Activated naive CD4-positive, alpha-beta T cell treated with Interleukin-2 at 50 U/mL for 16 hours (primary cell): ENCODE results near the gene ZDHHC16.
"Not testable (repeated sequence)": the region's sequence is repeated elsewhere in the genome, so short reads cannot be mapped to it uniquely, and the experiment has no call there.

Experiments used
- DNase-seq: peaks from one replicate; pipeline ENCODE4 v3.0.0-alpha.2; 2020

ZDHHC16 gene

DNA sequence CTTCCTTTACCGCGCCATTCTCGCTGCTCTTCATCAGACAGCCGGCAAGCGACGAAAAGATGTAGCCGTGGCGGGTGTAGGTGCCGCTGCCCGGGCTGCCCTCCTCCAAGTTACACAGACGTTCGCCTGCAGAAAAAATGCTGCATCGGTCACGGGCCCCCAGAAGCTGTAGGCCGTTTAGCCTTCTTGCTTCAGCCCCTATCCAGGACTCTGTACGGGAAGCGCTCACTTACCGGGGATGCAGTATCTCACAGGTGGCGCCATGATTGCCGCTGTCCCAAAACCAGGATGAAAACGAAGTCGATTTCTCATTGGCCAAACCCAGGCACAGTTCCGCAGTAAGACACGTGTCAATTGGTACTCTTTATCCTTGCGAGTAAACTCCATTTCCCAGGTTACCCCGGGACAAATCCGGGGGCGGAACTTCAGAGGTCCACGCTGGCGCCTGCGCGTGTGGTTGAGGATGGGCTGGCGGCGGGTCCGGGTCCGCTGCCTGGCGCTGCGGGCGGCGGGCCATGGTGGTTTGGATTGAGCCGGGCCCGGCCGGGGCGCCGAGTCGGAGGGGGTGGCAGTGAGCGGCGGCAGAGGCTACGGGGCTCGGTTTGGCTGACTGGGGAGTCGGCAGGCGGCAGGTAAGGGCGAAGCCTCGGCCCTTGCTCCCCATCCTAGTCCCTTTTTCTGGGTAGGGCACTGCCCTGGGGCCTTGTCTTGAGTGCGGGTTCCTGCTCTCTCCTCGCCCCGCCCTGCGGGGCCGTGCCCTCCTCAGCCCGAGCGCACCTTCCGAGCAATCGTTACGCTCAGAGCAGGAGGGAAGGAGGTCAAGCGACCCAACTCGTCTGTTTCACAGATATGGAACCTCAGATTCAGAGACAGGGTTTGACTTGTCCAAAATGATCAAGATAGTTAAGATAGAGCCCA is at the start of gene ZDHHC16, which contains the start of gene EXOSC1:
TSS of gene ZDHHC16 (plus strand) at position 454 of the 918 bp plus-strand sequence. CDS start 5,501 bp downstream, outside the sequence.
TSS of gene EXOSC1 (minus strand) at position 285 of the 918 bp plus-strand sequence. CDS start at position 264, 21 bp downstream.
- peak; percentile 93 for DNase-seq

DNA sequence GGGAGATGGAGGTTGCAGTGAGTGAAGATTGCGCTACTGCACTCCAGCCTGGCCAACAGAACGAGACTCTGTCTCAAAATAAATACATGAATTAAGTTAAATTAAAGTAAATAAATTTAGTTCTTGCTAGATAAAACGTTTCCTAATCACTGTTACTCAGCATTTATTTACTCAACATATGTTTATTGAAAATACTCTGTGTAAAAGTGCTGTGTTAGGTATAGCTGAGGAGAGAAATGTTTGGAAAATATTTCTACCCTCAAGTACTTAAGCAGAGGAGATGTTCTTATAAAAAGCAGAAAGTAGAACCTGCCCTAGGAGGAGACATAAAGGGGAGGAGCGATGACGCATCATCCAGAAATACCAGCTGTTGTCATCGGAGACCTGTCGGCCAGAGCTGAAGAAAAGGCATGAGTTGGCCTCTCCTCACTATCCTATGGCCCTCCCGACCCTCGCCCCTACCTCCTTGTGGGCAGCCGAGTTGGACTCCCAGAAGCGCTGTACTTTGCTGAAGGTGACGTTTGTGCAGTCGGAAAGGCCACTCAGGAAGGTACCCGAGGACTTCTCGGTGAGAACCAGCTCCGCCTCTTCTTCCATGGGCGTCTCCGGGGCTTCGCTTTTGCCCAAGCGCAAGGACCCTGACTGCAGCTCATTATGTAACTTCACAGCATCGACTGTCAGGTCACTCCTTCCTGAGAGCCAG is 46.0 kb upstream of the ZDHHC16 start:
- peak; percentile 55 for DNase-seq

DNA sequence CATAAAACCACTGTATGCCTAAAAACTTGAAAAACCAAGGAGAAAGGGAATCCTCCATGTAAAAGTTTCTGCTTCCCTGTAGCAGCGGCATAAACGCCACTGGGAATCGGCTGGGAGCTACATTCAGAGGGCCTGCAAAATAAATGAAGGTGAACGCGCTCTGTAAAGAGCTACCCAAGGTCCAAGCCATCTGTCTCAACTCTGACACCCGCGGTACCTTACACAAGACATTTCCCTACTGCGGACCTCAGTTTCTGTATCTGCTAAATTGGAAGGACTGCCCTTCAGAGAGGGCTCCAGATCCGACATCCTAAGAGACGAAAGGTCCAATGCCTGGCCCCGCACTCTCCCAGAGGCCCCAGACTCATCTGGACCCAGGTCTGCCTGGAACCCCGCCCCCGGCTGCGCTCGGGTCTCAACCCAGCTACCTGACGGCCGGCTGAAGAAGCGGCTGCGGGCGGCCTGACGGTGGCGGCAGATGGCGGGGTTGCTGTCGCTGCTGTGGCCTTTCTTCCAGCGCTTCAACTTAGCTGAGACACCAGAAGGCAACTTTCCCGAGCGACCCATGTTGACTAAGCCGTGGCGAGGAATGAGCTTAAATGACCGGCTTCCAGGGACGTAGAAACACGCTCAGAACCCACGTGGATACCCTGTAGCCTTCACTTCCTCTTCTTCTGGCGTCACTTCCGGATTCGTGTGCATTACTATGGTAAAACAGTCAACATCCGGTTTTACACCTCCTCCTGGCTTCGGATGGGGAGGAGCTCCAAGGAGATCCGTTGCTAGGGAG is 45.1 kb upstream of the ZDHHC16 start, which contains the start of gene RRP12:
TSS of gene RRP12 (minus strand) at position 676 of the 790 bp plus-strand sequence. CDS start at position 567, 109 bp downstream.
- peak; percentile 79 for DNase-seq

DNA sequence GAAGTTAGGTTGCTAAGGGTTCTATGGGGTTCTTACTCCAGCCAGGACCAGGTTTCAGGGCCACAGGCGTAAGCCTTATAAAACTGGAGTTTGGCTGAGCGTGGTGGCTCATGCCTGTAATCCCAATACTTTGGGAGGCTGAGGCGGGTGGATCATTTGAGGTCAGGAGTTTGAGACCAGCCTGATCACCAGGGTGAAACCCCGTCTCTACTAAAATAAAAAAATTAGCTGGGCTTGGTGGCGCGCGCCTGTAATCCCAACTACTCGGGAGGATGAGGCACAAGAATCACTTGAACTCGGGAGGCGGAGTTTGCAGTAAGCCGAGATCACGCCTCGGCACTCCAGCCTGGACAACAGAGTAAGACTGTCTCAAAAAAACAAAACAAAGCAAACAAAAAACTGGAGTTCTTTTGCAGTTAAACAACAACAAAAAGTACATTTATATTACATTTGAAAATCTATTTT is 44.5 kb upstream of the ZDHHC16 start:
- no peak for DNase-seq

DNA sequence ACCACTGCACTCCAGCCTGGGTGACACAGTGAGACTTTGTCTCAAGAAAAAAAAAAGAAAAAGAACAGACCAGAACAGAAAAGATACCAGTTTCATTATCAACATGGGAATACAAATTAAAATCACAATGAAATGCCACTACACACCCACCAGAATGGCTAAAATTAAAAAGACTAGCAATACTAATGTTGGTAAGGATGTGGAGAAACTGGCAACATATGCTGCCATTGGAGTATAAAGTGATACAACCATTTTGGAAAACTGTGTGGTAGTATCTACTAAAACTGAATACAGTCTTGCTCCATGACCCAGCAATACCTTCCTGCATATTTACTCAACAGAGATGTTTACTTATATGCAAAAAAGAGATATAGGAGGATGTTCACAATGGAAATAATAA is 41.9 kb upstream of the ZDHHC16 start:
- DNase-seq, result no peak

DNA sequence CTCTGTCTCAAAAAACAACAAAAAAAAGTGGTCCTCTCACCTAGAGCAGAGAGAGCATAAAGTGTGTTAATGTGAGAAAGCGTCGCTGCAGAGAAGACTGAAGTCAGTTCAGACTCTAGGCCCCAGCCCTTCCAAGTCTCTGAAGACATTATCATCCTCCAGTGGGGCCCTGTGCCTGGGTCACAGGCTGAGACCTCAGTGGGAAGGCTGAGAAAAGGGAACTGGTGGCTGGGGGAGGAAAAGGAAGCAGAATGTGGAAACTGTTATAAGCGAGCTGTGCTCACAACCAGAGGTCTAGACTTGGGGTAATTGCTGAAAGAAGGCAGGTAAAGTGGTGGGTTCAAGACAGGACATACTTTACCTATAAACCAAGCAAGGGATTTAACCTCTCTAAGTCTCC is 39.9 kb upstream of the ZDHHC16 start:
- DNase-seq, result no peak

DNA sequence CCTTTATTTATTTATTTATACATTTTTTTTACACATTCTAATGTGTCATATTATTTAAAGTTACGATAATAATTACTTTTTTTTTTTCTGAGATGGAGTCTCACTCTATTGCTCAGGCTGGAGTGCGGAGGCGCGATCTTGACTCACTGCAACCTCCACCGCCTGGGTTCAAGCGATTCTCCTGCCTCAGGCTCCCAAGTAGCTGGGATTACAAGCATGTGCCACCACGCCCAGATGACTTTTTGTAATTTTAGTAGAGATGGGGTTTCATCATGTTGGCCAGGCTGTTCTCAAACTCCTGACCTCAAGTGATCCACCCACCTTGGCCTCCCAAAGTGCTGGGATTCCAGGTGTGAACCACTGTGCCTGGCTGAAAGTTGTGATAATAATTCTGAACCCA is 39.5 kb upstream of the ZDHHC16 start:
- DNase-seq, result not testable (repeated sequence)

DNA sequence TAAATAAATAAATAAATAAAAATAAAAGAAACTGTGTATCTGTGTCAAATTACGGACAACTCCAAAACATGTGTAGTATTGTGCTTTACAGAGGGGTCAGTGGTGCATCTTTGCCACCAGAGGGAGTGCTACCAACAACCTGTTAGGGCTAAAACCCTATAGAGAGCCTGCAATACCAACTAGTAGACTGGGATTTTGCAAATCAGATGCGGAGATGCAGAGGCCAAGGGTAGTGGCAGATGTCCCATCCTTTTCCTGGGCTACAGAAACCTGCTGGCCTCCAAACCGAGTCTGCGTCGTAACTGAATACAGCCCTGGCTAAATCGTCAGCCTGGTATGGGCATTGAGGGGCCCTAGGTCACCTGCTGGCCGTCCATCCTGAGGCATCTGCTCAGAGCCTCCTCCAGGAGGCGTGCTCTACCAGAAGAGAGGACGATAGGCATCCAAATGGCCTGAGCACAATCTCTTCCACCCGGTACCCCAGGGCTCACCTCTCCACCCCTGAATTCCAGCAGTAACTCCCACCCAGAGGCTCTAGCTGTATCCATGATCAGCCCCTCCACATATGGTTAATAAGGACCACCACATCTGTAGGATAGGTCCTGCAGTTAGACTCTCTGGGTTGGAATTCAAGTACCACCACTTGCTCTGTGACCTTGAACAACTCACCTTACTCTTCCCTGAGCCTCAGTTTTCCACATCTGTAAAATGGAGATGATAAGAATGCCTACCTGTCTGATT is 38.6 kb upstream of the ZDHHC16 start:
- DNase-seq, result peak; percentile 66

DNA sequence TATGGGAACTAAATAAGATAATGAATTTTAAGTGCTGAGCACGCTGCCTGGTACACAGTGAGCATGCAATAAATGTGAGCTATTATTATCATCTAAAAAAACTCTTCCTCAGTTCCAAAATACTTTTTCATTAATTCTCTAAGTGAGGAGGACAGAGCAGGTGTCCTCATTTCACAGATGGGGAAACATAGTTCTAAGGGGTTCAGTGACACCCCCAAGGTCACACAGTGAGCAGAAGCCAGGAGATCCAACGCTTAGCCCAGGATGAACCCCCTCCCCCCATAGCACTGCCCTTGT is 38.1 kb upstream of the ZDHHC16 start:
- DNase-seq, result no peak

DNA sequence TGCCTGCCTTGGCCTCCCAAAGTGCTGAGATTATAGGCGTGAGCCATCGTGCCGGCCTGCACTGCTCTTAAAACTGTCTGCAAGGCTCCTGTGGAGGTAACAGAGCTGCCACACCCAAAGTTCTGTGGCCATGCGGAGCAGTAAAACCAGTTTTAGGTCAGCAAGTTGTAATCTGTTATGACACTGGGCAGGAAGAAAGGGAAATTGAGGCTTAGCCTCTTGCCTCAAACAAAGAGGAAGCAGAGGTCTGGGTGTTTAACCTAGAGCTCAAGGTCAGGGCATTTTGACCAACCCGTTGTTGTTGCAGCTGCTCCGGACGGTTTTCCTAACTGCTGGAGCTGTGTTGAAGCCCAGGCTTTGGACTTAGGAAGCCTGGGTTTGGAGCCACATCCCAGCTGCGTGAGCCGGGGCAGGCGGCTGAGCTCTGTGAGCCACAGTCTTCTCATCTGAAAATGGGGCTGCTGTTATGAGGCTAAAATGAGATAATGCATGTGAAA is 37.4 kb upstream of the ZDHHC16 start:
- no peak for DNase-seq

DNA sequence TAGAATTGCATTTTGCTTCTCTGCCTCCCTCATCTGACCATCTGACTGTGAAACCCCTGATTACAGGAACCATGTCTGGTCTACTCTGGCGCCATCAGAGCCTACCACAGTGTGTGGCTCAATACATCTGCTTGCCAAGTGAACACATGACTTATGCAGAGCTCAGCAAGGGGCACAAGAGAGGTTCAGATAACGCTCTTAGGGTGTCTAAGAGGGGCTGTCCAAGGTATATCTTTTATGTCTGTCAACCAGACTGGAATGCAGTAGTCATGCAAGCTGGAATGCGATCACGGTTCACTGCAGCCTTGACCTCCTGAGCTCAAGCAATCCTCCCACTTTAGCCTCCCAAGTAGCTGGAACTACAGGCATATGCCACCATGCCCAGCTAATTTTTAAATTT is 34.6 kb upstream of the ZDHHC16 start:
- DNase-seq, result no peak

DNA sequence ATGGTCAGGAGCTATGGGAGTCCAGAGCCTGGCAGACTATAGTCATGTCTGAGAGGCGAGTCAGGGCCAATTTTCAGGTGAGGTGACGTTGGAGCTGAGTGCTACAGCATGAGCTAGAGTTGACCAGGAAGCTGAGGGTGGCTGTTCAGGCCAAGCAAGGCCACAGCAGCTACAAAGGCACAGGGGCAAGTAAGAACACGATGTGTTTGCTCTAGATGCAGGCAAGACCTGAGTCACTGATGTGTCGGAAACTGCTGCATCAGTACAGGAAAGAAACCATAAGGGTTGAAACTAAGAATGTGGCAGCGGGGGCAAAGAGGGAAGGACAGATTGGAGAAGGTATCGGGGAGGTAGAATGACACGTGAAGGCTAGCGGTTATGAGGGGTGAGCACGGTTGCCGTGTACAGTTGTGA is 33.1 kb upstream of the ZDHHC16 start:
- peak; percentile 75 for DNase-seq

DNA sequence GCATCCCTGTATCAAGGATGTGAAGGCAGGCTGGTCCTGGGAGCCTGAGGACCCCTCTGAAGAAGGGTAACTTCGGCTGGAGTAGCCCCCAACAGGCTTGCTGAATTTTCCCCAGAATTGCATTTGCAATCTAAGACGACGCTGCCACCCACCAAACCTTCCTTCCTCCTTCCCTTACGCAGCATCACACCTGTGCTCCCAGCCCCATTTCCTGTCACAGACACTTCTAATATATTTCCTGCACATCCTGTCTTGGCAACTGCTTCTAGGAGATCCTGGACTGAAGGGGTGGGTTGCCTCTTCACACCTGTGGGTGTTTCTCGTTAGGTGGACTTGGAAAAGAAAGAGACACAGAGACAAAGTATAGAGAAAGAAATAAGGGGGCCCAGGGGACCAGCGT is 29.4 kb upstream of the ZDHHC16 start:
- DNase-seq, result no peak

DNA sequence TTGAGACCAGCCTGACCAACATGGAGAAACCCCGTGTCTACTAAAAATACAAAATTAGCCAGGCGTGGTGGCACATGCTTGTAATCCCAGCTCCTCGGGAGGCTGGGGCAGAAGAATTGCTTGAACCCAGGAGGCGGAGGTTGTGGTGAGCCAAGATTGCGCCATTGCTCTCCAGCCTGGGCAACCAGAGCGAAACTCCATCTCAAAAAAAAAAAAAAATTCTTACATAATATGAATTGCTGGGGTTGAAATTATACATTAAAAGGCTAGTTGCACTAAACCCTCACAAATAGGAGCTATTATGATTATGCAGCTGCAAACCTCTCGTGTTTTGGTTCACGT is 22.2 kb upstream of the ZDHHC16 start:
- DNase-seq, result not testable (repeated sequence)

DNA sequence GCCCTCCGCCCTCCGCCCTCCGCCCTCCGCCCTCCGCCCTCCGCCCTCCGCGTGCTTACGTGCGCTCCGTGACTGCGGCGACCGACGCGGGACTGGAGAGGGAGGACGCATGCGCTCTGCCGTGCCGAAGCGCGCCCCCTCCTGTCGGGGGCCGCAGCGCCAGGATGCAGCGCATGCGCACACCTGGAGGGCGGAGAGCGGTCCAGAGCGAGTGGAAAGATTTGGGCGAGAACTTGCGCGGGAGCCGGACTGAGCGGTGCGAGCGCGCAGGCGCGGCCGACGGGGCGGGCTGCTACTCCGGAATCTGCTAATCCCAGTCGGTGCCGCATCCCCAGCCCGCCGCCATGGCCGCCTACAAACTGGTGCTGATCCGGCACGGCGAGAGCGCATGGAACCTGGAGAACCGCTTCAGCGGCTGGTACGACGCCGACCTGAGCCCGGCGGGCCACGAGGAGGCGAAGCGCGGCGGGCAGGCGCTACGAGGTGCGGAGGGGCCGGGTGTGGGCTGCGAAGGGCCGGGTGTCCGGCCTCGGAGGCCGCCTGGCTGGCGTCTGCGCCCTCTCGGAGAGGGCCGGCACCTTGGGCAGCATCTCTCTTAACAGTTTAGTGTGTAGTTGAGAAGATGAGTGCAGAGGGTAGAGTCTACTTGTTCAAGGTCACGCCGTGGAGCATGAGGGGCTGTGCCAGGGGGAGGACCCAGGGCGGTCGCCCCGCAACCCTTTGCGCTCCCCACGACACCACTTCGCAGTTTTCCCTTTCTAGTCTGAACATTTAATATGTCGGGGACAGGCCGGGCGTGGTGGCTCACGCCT is 19.8 kb upstream of the ZDHHC16 start, which contains the start of gene PGAM1:
TSS of gene PGAM1 (plus strand) at position 228 of the 812 bp plus-strand sequence. CDS start at position 345, 117 bp downstream.
- DNase-seq, result peak; percentile 94

DNA sequence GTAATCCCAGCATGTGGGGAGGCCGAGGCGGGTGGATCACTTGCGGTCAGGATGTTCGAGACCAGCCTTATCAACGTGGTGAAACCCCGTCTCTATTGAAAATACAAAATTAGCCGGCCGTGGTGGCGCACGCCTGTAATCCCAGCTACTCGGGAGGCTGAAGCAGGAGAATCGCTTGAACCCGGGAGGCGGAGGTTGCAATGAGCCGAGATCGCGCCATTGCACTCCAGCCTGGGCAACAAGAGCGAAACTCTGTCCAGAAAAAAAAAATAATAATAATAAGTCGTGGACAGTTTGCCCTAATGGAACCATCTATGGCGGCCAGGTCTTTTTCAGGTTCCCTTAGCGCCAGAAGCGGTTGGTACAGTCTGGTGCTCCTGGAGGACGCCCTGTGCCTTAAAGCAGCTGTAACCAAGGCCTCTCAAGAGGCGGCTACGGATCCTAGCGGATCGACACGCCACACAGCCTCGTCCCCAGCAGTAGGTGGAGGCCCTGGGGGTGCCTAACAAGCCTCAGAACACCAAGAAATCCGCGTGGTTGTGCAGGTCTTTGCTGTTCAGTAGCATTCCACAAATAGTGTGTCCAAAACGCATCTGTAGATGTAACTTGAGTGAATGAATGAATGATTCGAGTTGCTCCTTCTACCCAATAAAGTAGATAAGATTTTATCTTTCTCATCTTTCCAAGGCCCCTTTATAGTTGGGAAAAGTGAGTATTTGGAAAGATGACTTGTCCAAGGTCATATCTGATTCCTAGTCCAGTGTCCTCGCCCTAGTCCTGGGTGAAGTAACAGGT is 19.0 kb upstream of the ZDHHC16 start:
- peak; percentile 19 for DNase-seq

DNA sequence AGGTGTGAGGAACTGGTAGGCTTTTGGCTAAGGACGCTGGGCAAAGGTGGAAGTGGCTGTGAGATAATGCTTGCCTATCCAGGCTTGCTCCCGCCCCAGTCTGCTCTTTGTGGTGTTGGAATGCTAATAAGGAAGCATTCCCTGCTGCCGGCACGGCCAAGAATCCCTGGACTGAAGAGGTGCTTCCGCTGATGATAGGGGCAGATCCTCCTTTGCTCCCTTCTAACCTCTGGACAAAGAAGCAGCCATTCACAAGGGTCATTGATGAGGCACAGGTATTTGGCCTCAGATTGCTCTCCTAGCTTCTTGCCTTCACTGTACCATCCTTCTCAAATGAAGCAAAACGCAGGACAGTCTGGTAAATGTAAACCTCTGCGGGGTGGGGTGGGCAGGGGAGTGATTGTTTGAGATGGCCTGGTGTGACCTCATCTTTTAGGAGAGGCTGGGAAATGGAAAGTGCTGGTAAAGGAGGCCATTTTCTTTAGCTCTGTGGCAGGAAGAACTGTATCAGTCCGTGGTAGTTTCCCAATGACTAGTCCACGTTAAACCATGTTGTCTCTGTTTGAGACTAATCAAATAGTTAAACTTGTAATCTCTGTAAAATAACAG is 18.3 kb upstream of the ZDHHC16 start:
- peak; percentile 56 for DNase-seq

DNA sequence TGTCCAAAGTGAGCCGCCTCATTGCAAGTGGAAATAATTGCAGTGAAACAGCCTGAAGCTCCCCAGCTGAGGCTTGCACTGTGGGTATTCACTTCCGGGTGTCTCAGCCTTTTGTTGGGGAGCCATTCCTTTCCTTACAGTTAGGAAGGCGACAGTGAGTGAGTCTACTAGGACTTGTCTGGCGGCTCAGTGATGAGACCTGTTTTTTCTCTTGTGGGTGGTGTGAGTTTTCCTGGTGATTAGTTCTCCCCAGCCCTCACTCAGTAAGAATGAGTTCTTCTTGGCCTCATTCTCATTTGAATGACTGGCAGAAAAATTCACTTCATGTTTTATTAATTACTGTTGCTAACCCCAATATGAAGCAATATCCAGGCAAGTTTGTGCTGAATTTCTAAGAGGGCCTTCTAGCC is 17.4 kb upstream of the ZDHHC16 start:
- peak; percentile 58 for DNase-seq

DNA sequence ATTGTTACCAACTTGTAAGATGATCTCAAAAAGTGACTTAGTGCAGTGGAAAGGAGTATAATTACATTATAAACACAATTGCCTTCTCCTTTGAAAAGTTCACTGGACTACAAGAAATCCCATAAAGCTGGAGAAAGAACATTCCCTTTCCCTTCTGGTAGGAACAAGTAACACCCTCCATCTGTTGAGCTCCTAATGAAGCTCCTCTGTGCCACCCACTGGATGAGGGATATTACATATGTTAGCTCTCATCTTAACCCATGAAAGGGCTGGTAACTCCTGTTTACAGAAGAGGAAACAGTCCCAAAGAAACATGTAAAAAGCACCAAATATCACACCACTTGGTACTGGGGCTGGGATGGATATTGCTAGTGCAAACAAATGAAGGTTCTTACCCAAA is 11.9 kb upstream of the ZDHHC16 start:
- DNase-seq, result no peak

DNA sequence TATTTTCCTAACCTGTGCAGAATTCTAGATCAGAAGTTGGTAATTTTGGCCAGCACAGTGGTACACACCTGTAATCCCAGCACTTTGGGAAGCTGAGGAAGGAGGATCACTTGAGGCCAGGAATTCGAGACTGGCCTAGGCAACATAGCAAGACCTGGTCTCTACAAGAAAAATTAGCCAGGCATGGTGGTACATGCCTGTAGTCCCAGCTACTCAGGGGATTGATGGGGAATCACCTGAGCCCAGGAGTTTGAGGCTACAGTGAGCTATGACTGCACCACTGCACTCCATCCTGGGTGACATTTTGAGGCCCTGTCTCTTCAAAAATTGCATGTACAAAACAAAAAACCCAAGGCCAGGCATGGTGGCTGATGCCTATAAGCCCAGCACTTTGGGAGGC is 11.4 kb upstream of the ZDHHC16 start:
- DNase-seq, result no peak
